K562 (cell line): ENCODE results near the gene AGAP1. TPM values are rescaled to one million over a fixed set of nuclear protein-coding genes. Genes with fewer than 3 reads are reported as not detected.

Experiments used
- ATAC-seq: fragments of 200-7000 bp; cut with Tn5 transposase; 3 replicates; pipeline ENCODE4 v1.9.1; 2020; ENCODE audit warnings: moderate library complexity
- BruUV-seq: library from RNA; stranded (reverse); fragments of 400-500 nt; replicated peaks from 2 replicates; lab custom pipeline; 2021; lab: Mats Ljungman, UMichigan
- CTCF ChIA-PET: fragments of 300-600 bp; formaldehyde crosslinking; extraction: SDS; loops from one replicate; lab custom pipeline; 2021; ENCODE audit warnings: low intra/inter-chr PET ratio; lab: Yijun Ruan, JAX
- POLR2A ChIA-PET: fragments of 300-600, 350-650 bp; sonication (Branson Sonifier 250); formaldehyde crosslinking; extraction: SDS; loops from one replicate; lab custom pipeline; 2021; ENCODE audit warnings: antibody characterized with exemption, inconsistent platforms; lab: Yijun Ruan, JAX
- DNase-seq, 4 experiments: peaks; one replicate each; pipeline versions ENCODE4 v3.0.0 to v3.0.0-alpha.2; 2011 to 2018; ENCODE audit warnings: low spot score in 3 of 4, mixed read lengths in 3 of 4; ENCODE audit errors: extremely low read depth in 1 of 4
- FAIRE-seq: peaks from 2 replicates; lab custom pipeline; 2011; peaks lifted over from hg19 to GRCh38; lab: Jason Lieb, UNC
- H2AFZ ChIP-seq: 2 replicates; pipeline ENCODE4 v1.6.0; 2011; ENCODE audit warnings: low read depth, low read length, control low read depth, inconsistent platforms
- H3K27ac ChIP-seq: fragments of 200-600 bp; 3 replicates; pipeline ENCODE4 v1.8.0; 2011; ENCODE audit warnings: low read depth, mild to moderate bottlenecking, control low read depth, inconsistent platforms, low read length, moderate library complexity, mixed read lengths; ENCODE audit errors: extremely low read depth
- H3K27me3 ChIP-seq, 2 experiments: fragments of 300-600 bp in 1 of 2; 2 replicates in 1 of 2; 3 replicates in 1 of 2; pipeline versions ENCODE4 v1.6.0 to v1.8.0; 2011; ENCODE audit warnings: inconsistent platforms in 2 of 2, low read length in 2 of 2, mild to moderate bottlenecking in 1 of 2, mixed read lengths in 1 of 2, moderate library complexity in 1 of 2; ENCODE audit not compliant: control insufficient read depth in 2 of 2, insufficient read depth in 2 of 2
- H3K36me3 ChIP-seq: fragments of 300-600 bp; 3 replicates; pipeline ENCODE4 v1.8.0; 2011; ENCODE audit warnings: mild to moderate bottlenecking, low read length, inconsistent platforms; ENCODE audit not compliant: control insufficient read depth, insufficient read depth
- H3K4me1 ChIP-seq, 2 experiments: fragments of 200-600 bp in 1 of 2; replicated peaks in 1 of 2; 2 replicates in 1 of 2; 3 replicates in 1 of 2; pipeline versions ENCODE4 v1.5.1 to v1.8.0; 2011; ENCODE audit warnings: inconsistent platforms in 2 of 2, low read length in 2 of 2, mild to moderate bottlenecking in 1 of 2, mixed read lengths in 1 of 2, moderate library complexity in 1 of 2; ENCODE audit not compliant: control insufficient read depth in 2 of 2, insufficient read depth in 2 of 2
- H3K4me2 ChIP-seq: 2 replicates; pipeline ENCODE4 v1.6.1; 2011; ENCODE audit warnings: low read length, control low read depth, inconsistent platforms, mixed read lengths; ENCODE audit not compliant: insufficient read depth
- H3K4me3 ChIP-seq: fragments of 200-600 bp; sonication (generic), shearing (Covaris generic); 2 replicates; pipeline ENCODE4 v1.5.1; 2016; ENCODE audit warnings: control low read depth, inconsistent platforms
- H3K79me2 ChIP-seq: fragments of 200-600 bp; 3 replicates; pipeline ENCODE4 v1.8.0; 2011; ENCODE audit warnings: low read length, inconsistent platforms; ENCODE audit not compliant: control insufficient read depth, insufficient read depth
- H3K9ac ChIP-seq, 2 experiments: 2 replicates each; pipeline versions ENCODE4 v1.6.0 to v1.6.1; 2011; ENCODE audit warnings: low read depth in 2 of 2, low read length in 2 of 2, control low read depth in 1 of 2, inconsistent platforms in 1 of 2, mild to moderate bottlenecking in 1 of 2, mixed read lengths in 1 of 2; ENCODE audit not compliant: insufficient read depth in 1 of 2
- H3K9me1 ChIP-seq: one replicate; pipeline ENCODE4 v1.6.0; 2011; ENCODE audit warnings: inconsistent platforms, mild to moderate bottlenecking, low read length, moderate library complexity; ENCODE audit not compliant: control insufficient read depth, insufficient read depth
- H3K9me3 ChIP-seq: replicated peaks from 2 replicates; pipeline ENCODE4 v1.5.1; 2011; ENCODE audit warnings: low read depth, low read length, inconsistent platforms; ENCODE audit not compliant: control insufficient read depth, insufficient read depth
- H4K20me1 ChIP-seq: replicated peaks from 2 replicates; pipeline ENCODE4 v1.6.1; 2011; ENCODE audit warnings: low read length, inconsistent platforms, mixed read lengths; ENCODE audit not compliant: control insufficient read depth, insufficient read depth
- BRD4 ChIP-seq: fragments of 200-600 bp; sonication (generic); IDR thresholded peaks from 2 replicates; pipeline ENCODE4 v1.6.1; 2017; ENCODE audit warnings: inconsistent platforms
- CREB3L1 ChIP-seq: fragments of 450-650 bp; IDR thresholded peaks from 2 replicates; pipeline ENCODE4 v1.6.1; 2014; ENCODE audit warnings: low read depth, mild to moderate bottlenecking, moderate library complexity, borderline replicate concordance
- FUS ChIP-seq: fragments of 200-400 bp; formaldehyde crosslinking; optimal IDR thresholded peaks from 2 replicates; pipeline ENCODE3; 2017; ENCODE audit warnings: low read depth, low read length
- GABPB1 ChIP-seq: sonication (generic); formaldehyde crosslinking; IDR thresholded peaks from 2 replicates; pipeline ENCODE4 v1.8.0; 2022; ENCODE audit warnings: mild to moderate bottlenecking, missing genetic modification reagents
- ID3 ChIP-seq, 2 experiments: fragments of 250-450 bp in 1 of 2; fragments of 450-650 bp in 1 of 2; sonication (Bioruptor Pico) in 1 of 2; IDR thresholded peaks; 2 replicates each; pipeline versions ENCODE4 v1.6.1 to v1.8.0; 2016 to 2021; ENCODE audit warnings: mild to moderate bottlenecking in 2 of 2, moderate library complexity in 2 of 2, missing compliant biosample characterization in 1 of 2, missing genetic modification characterization in 1 of 2
- JUND ChIP-seq, 2 experiments: IDR thresholded peaks; 2 replicates in 1 of 2; 3 replicates in 1 of 2; pipeline ENCODE4 v1.6.1; 2011; ENCODE audit warnings: borderline replicate concordance in 2 of 2, low read depth in 2 of 2, low read length in 2 of 2, improper control_type of control experiment in 1 of 2, missing biosample characterization in 1 of 2, missing genetic modification characterization in 1 of 2, missing genetic modification reagents in 1 of 2
- RBM39 ChIP-seq: fragments of 200-400 bp; formaldehyde crosslinking; optimal IDR thresholded peaks from 2 replicates; pipeline ENCODE3; 2018; ENCODE audit warnings: low read depth, low read length
- RNF219 ChIP-seq: fragments of 250-450 bp; sonication (Bioruptor Pico); IDR thresholded peaks from 2 replicates; pipeline ENCODE4 v1.5.0; 2022; ENCODE audit warnings: mild to moderate bottlenecking
- SMAD3 ChIP-seq: fragments of 450-650 bp; formaldehyde crosslinking; conservative IDR thresholded peaks from 2 replicates; pipeline ENCODE4 v1.4.0; 2020; ENCODE audit warnings: mild to moderate bottlenecking
- SNRNP70 ChIP-seq: fragments of 200-400 bp; formaldehyde crosslinking; optimal IDR thresholded peaks from 2 replicates; pipeline ENCODE3; 2017; ENCODE audit warnings: low read depth, low read length
- TCFL5 ChIP-seq: fragments of 250-450 bp; sonication (Bioruptor Pico); conservative IDR thresholded peaks from 2 replicates; pipeline ENCODE4 v1.6.1; 2021; ENCODE audit warnings: mild to moderate bottlenecking, moderate library complexity, matching md5 sums
- ZBTB12 ChIP-seq: fragments of 250-450 bp; sonication (Bioruptor Pico); IDR thresholded peaks from 2 replicates; pipeline ENCODE4 v1.4.0; 2020
- ZC3H11A ChIP-seq: IDR thresholded peaks from 2 replicates; pipeline ENCODE4 v1.6.1; 2012; ENCODE audit warnings: low read depth, low read length, improper control_type of control experiment
- ZNF445 ChIP-seq: fragments of 250-450 bp; sonication (Bioruptor Pico); IDR thresholded peaks from 2 replicates; pipeline ENCODE4 v1.4.0; 2020; ENCODE audit warnings: low read depth, mild to moderate bottlenecking, moderate library complexity
- WGBS: fragments of 100-300 bp; shearing (Covaris generic); methylation state at CpG from one replicate; pipeline ENCODE4 v1.1.6; 2016; ENCODE audit warnings: low coverage, mixed read lengths; ENCODE audit not compliant: insufficient coverage; ENCODE audit errors: missing lambda C conversion rate; 5-methylcytosine and 5-hydroxymethylcytosine counted together
- in situ Hi-C: fragments of 300-500 bp; cut with MboI; formaldehyde crosslinking; loops from 4 replicates; pipeline ENCODE4 v1.15.0; 2018; ENCODE audit warnings: inconsistent platforms, mixed read lengths
- intact Hi-C: fragments of 100-400 bp; cut with micrococcal nuclease; formaldehyde crosslinking; loops from 2 replicates; pipeline ENCODE4 v1.14.2; 2022
- polyA plus RNA-seq, 8 experiments: library from polyadenylated mRNA; depleted of rRNA in 4 of 8; stranded (reverse) in 5 of 8; unstranded in 3 of 8; fragments of >200 nt; fragmentation: Nextera tagmentation in 2 of 8; fragmentation: Illumina TruSeq in 1 of 8; extraction: Ambion mirVana in 2 of 8; extraction: Trizol in 1 of 8; gene quantifications; 2 replicates each; pipeline versions ENCODE4 v1.2.1 to v1.2.3, GENCODE V29; 2011 to 2014; ENCODE audit warnings: inconsistent platforms in 1 of 8, missing spikeins in 1 of 8
- total RNA-seq, 7 experiments: library from RNA; depleted of rRNA in 6 of 7; stranded (reverse); fragments of >200 nt in 6 of 7; fragmentation: Illumina TruSeq in 2 of 7; extraction: Trizol in 2 of 7; gene quantifications; 2 replicates each; pipeline versions ENCODE4 v1.2.1 to v1.2.3, GENCODE V29; 2011 to 2021; ENCODE audit warnings: low replicate concordance in 1 of 7

Gene AGAP1
- total and polyA plus RNA-seq, 9 of the 15 experiments (the other 6 are each of a cell fraction or from before 2014, with no cell fraction given) = 1.3 to 24.0 (median 10.6) TPM

- ATAC-seq (no peak), FAIRE-seq (no peak), DNase-seq (no peak)
- peaks cover 5 to 12% of the 10 kb centered on the region in 2 experiments; a peak in 3 of 5 replicates for H3K4me1 ChIP-seq
- H3K9ac ChIP-seq = peak overlapping the region in 1 of 2 experiments; percentile 74; a peak in 2 of 4 replicates
- peaks cover 15% of the 10 kb centered on the region for H3K9me1 ChIP-seq
- intact Hi-C loops (no loop called here), in situ Hi-C loops (no loop called here)
- H4K20me1 ChIP-seq = peaks cover 77% of the 10 kb centered on the region
- no peak overlapping the region for H3K4me3 ChIP-seq
- no peak overlapping the region for H3K4me2 ChIP-seq
- H3K36me3 ChIP-seq = no peaks in the 10 kb centered on the region
- ChIA-PET POLR2A (interaction anchor here (0.6 kb wide), 1 partner anchor 83 kb away, joined by 3 read pairs; no protein-coding TSS in a partner anchor), CTCF (no interaction called here)
- no peak overlapping the region for H2AFZ ChIP-seq
- H3K27ac ChIP-seq = no peak overlapping the region
- no peaks in the 10 kb centered on the region for H3K27me3 ChIP-seq
- WGBS = 64% methylated on average over 6 of the region's 6 CpGs
- BruUV-seq = no TSS peak
- no peaks in the 10 kb centered on the region for H3K9me3 ChIP-seq
- peaks cover 78% of the 10 kb centered on the region for H3K79me2 ChIP-seq
- TF ChIP-seq ZNF445 (CRISPR knock-in tag) (no peak), ZBTB12 (CRISPR knock-in tag) (no peak), CREB3L1 (no peak), RNF219 (CRISPR knock-in tag) (no peak), SMAD3 (no peak), GABPB1 (no peak), SNRNP70 (no peak), BRD4 (no peak), JUND (IDR thresholded peaks at IDR 0.05; ENCODE audit: borderline replicate concordance, low read depth, low read length) (no peak), JUND (tag; IDR thresholded peaks at IDR 0.05; ENCODE audit: borderline replicate concordance, low read depth, low read length) (no peak), TCFL5 (no peak), ZC3H11A (no peak), ID3 (CRISPR knock-in tag; IDR thresholded peaks at IDR 0.05) (no peak), ID3 (tag; IDR thresholded peaks at IDR 0.05) (no peak), FUS (no peak), RBM39 (no peak)
Measured at GRCh38 chr2:235553291-235553690, 59.4 kb downstream of the AGAP1 start.
